ENCODE data around the gene EFHB.

EFHB gene, protein sequence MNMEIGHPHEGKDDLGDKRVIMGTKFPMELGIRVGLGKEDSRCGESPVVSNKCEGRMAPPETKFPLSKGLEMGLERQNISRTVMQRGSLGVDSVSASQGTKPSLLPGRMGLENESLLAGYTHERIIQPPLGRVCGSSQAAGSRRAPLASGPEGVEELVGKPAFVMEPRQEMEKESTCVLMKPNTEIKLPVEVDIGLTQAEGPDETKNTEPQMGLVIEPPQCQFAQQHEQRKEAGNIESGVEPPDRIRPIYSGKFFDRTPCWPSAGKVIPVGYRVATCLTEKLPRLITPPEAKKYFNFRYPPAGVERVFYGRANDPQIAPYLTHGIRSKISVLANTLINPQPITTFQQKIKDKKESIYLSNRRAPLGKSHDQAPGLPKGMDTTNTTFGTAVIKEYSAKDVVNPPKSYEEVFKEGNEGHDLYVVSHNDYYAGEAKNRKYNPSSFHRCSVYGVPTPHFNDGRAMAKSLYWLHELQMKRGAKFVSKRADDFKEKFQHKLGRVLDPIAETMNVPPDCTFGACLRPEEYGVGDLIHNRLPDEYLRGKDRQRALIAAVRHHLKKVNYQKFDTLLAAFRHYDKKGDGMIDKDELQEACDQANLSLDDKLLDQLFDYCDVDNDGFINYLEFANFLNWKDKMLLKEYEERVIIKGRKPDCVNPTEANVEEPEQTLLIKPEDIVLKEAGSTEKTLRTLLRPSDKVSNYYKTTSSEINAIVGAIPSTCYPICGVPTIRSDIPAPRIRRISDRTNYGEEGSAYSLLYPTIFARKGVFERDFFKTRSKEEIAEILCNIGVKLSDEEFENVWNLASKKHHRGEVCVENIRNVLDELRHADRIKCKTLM

GRCh38 chr3:19934098-19934566, at the start of gene EFHB:
Gene EFHB (minus strand): TSS chr3:19934217. CDS start chr3:19934018, 199 bp downstream.
- no peak for TF ChIP-seq CTCF (IDR thresholded peaks at IDR 0.05; ENCODE audit: low read depth, low read length)
- no peak within 1 kb of the TSS for H3K4me3 ChIP-seq (ENCODE audit: low read depth, low read length)

- TF ChIP-seq CTCF (IDR thresholded peaks at IDR 0.05; ENCODE audit: low read depth, low read length), result no peak
- H3K4me3 ChIP-seq (ENCODE audit: low read depth, low read length), result no peak overlapping the region
These were observed 38.0 kb upstream of the EFHB start for GRCh38 chr3:19972054-19972453.

DNA sequence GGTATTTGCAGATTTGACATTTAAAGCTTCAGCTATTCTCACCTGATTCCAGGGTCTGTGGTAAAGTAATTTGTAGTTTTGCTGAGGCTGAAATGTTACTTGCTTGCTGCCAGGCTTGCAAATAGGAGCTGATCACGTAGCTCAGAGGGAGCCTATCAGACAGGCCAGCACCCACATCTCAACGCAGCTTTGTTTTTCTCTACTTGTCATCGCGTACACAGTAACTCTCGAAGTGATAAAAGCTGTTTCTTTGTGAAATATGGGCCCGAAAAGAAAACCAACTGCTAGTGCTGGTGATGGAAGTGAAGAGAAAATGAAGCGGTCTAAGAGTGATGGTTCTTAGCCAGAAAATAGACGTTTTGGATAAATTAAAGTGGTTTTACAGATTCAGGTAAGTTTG, 36.3 kb upstream of the EFHB start:
- no peak for TF ChIP-seq CTCF (IDR thresholded peaks at IDR 0.05; ENCODE audit: low read depth, low read length)
- H3K4me3 ChIP-seq (ENCODE audit: low read depth, low read length), result no peak overlapping the region

DNA sequence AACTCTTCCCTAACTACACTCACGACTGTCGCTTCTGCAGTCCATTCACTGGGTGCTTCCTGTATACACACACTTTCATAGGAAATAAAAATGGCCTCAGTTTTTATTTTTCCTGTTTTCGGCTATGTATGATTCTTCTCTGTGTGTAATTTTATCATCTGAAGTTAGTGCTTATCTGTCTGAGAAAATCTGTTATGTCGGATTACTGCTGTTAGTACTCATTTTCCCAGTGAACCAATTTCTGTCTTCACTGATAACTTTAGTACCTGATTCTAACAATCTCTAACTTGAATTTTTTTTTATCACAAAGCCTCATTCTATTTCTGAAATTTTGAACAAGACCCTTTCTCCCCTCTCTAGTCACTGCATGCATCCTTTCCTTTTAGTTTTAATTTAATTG, 33.8 kb upstream of the EFHB start:
- no peak for TF ChIP-seq CTCF (IDR thresholded peaks at IDR 0.05; ENCODE audit: low read depth, low read length)

GRCh38 chr3:19967208-19967607, 33.2 kb upstream of the EFHB start:
- TF ChIP-seq CTCF (IDR thresholded peaks at IDR 0.05; ENCODE audit: low read depth, low read length), result no peak
- H3K4me3 ChIP-seq (ENCODE audit: low read depth, low read length), result no peak overlapping the region

More for the DNA sequence above, 33.8 kb upstream of the EFHB start:
- H3K4me3 ChIP-seq (ENCODE audit: low read depth, low read length), result no peak overlapping the region

DNA sequence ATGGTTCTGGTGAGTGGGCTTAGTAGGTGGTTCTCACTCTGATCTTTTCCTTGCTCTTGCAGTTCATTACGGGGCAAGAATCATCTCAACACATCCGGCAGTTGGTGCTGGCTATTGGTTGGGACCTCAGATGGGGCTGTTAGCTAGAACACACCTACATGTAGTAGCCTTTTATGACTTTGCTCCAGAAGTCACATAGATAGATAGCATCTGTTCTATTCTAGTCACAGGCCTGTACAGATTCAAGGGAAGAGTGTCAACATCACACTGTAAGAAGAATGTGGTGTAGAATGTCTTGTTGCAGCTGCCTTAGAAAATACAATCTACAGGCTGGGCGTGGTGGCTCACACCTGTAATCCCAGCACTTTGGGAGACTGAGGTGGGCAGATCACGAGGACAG, 27.9 kb upstream of the EFHB start:
- H3K4me3 ChIP-seq (ENCODE audit: low read depth, low read length), result no peak overlapping the region
- no peak for TF ChIP-seq CTCF (IDR thresholded peaks at IDR 0.05; ENCODE audit: low read depth, low read length)

GRCh38 chr3:19960696-19961095, 26.7 kb upstream of the EFHB start:
- no peak for TF ChIP-seq CTCF (IDR thresholded peaks at IDR 0.05; ENCODE audit: low read depth, low read length)
- no peak overlapping the region for H3K4me3 ChIP-seq (ENCODE audit: low read depth, low read length)
